Esophagus muscularis mucosa (tissue), 4 donors: ENCODE results near the gene PPP4C. TPM values are rescaled to one million over a fixed set of nuclear protein-coding genes. Genes with fewer than 3 reads are reported as not detected.
A peak's percentile ranks its signal among the peaks of the same experiment; 100 is the strongest.

ENCODE experiments used
- DNase-seq: peaks from one replicate; pipeline ENCODE4 v3.0.0-alpha.2; 2017; ENCODE audit errors: extremely low spot score
- H3K27ac ChIP-seq, 4 donors: fragments of 200-600 bp; sonication (generic); replicated peaks in 1 of 4; 1 replicate in 3 of 4; 2 replicates in 1 of 4; pipeline ENCODE4 v1.5.1; 2016 to 2019; ENCODE audit warnings: mild to moderate bottlenecking in 1 of 4
- H3K27me3 ChIP-seq, 4 donors: fragments of 200-600 bp; sonication (generic); one replicate each; pipeline versions ENCODE4 v1.5.1 to v1.6.0; 2016 to 2019
- H3K36me3 ChIP-seq, 4 donors: fragments of 200-600 bp; sonication (generic); one replicate each; pipeline ENCODE4 v1.5.1; 2016 to 2019
- H3K4me1 ChIP-seq, 4 donors: fragments of 200-600 bp; sonication (generic); one replicate each; pipeline ENCODE4 v1.5.1; 2016 to 2019
- H3K4me3 ChIP-seq, 4 donors: fragments of 200-600 bp; sonication (generic); 1 replicate in 2 of 4; 2 replicates in 2 of 4; pipeline ENCODE4 v1.5.1; 2016 to 2019; ENCODE audit warnings: mild to moderate bottlenecking in 4 of 4, moderate library complexity in 1 of 4
- H3K9me3 ChIP-seq, 4 donors: fragments of 200-600 bp; sonication (generic); 1 replicate in 3 of 4; 2 replicates in 1 of 4; pipeline ENCODE4 v1.5.1; 2016 to 2019
- CTCF ChIP-seq, 3 experiments: fragments of 200-600 bp in 2 of 3; fragments of 450-650 bp in 1 of 3; sonication (generic) in 2 of 3; IDR thresholded peaks; one replicate each; pipeline ENCODE4 v1.5.1; 2017 to 2019; ENCODE audit warnings: antibody characterized with exemption in 3 of 3, mild to moderate bottlenecking in 2 of 3, moderate library complexity in 1 of 3
- EP300 ChIP-seq: sonication (generic); formaldehyde crosslinking; IDR thresholded peaks from one replicate; pipeline ENCODE4 v1.6.1; 2017; ENCODE audit warnings: antibody characterized with exemption
- POLR2A ChIP-seq: fragments of 450-650 bp; IDR thresholded peaks from one replicate; pipeline ENCODE4 v1.6.1; 2017; ENCODE audit warnings: antibody characterized with exemption, moderate library complexity, mild to moderate bottlenecking, low read depth
- POLR2AphosphoS5 ChIP-seq, 2 donors: sonication (generic); formaldehyde crosslinking; IDR thresholded peaks; one replicate each; pipeline ENCODE4 v1.6.1; 2017; ENCODE audit warnings: antibody characterized with exemption in 2 of 2
- WGBS: methylation state at CpG from one replicate; pipeline ENCODE4 v1.1.5; 2018; 5-methylcytosine and 5-hydroxymethylcytosine counted together
- intact Hi-C: fragments of 100-400 bp; cut with DNase I; formaldehyde crosslinking; loops from one replicate; pipeline ENCODE4 v1.15.1; 2023
- total RNA-seq, 4 donors: library from RNA; depleted of rRNA; stranded (reverse); fragments of >200 nt; gene quantifications; one replicate each; pipeline versions ENCODE4 v1.1.0 to v1.2.1, GENCODE V29; 2016

PPP4C gene
- total RNA-seq, 4 donors from 2014 or later, result 43.6 to 61.3 (median 51.5) TPM

GRCh38 chr16:30068750-30069610 is 6.8 kb upstream of the PPP4C start:
- Histone ChIP-seq H3K4me3 (peak overlapping the region in 3 of 4 donors; percentile 24 to 99 (median 30)), H3K27me3 (no peaks in the 10 kb centered on the region), H3K4me1 (peaks cover 40 to 61% (median 56%) of the 10 kb centered on the region in 4 donors), H3K9me3 (no peaks in the 10 kb centered on the region), H3K27ac (peak overlapping the region; percentile 98 to 100 (median 99)), H3K36me3 (peaks cover 55 to 73% (median 68%) of the 10 kb centered on the region in 4 donors)
- no peak for TF ChIP-seq POLR2AphosphoS5 (IDR thresholded peaks at IDR 0.05)
- no peak for TF ChIP-seq POLR2A
- peak in 1 of 3 experiments; percentile 45 for TF ChIP-seq CTCF (IDR thresholded peaks at IDR 0.05)
- WGBS, result 71% methylated on average over 14 of the region's 17 CpGs
- intact Hi-C loops, result no loop called here
- DNase-seq, result no peak

- intact Hi-C loops, result no loop called here
- Histone ChIP-seq H3K4me1 (peaks cover 40 to 58% (median 54%) of the 10 kb centered on the region in 4 donors), H3K9me3 (no peaks in the 10 kb centered on the region), H3K36me3 (peaks cover 55 to 74% (median 68%) of the 10 kb centered on the region in 4 donors), H3K4me3 (peak overlapping the region; percentile 15 to 33 (median 27)), H3K27ac (peak overlapping the region; percentile 98 to 100 (median 99)), H3K27me3 (no peaks in the 10 kb centered on the region)
- WGBS, result 56% methylated on average over 25 of the region's 31 CpGs
- DNase-seq, result no peak
- no peak for TF ChIP-seq EP300
- peak; percentile 33 to 60 for TF ChIP-seq POLR2AphosphoS5 (IDR thresholded peaks at IDR 0.05)
- no peak for TF ChIP-seq CTCF (IDR thresholded peaks at IDR 0.05)
- no peak for TF ChIP-seq POLR2A
These were observed 6.0 kb upstream of the PPP4C start for GRCh38 chr16:30069611-30070462.

GRCh38 chr16:30070490-30070889 is 5.3 kb upstream of the PPP4C start:
- intact Hi-C loops, result no loop called here
- Histone ChIP-seq H3K27me3 (no peaks in the 10 kb centered on the region), H3K4me1 (peaks cover 45 to 64% (median 61%) of the 10 kb centered on the region in 4 donors), H3K27ac (peak overlapping the region; percentile 98 to 100 (median 99)), H3K36me3 (peaks cover 55 to 74% (median 68%) of the 10 kb centered on the region in 4 donors), H3K4me3 (peak overlapping the region in 3 of 4 donors; percentile 15 to 33 (median 30)), H3K9me3 (no peaks in the 10 kb centered on the region)
- TF ChIP-seq EP300 (no peak), POLR2AphosphoS5 (IDR thresholded peaks at IDR 0.05) (no peak), POLR2A (no peak), CTCF (IDR thresholded peaks at IDR 0.05) (no peak)
- no peak for DNase-seq

- no peak for TF ChIP-seq POLR2AphosphoS5 (IDR thresholded peaks at IDR 0.05)
- no peak for TF ChIP-seq CTCF (IDR thresholded peaks at IDR 0.05)
- TF ChIP-seq EP300, result no peak
- TF ChIP-seq POLR2A, result no peak
- intact Hi-C loops, result no loop called here
- Histone ChIP-seq H3K36me3 (peaks cover 35 to 69% (median 62%) of the 10 kb centered on the region in 4 donors), H3K9me3 (no peaks in the 10 kb centered on the region), H3K4me1 (peaks cover 29 to 49% (median 42%) of the 10 kb centered on the region in 4 donors), H3K27me3 (no peaks in the 10 kb centered on the region), H3K4me3 (peak overlapping the region; percentile 78 to 99 (median 90)), H3K27ac (peak overlapping the region; percentile 89 to 95 (median 92))
- no peak for DNase-seq
- 4% methylated on average over 23 of the region's 33 CpGs for WGBS
These were observed 540 bp downstream of the PPP4C start for GRCh38 chr16:30076276-30076791.
